Endometrial microvascular endothelial cells (primary cell): ENCODE data around the gene SEC61B. TPM values are rescaled to one million over a fixed set of nuclear protein-coding genes. Genes with fewer than 3 reads are reported as not detected.

Experiments used
- in situ Hi-C: cut with HindIII; loops from 2 replicates; pipeline ENCODE4 v1.10.0; 2017; ENCODE audit warnings: low sequenced_read_pairs, low pct_unique_long_range_greater_than_20kb; ENCODE audit errors: inconsistent ontology term
- total RNA-seq: library from RNA; depleted of rRNA; stranded (reverse); fragments of >200 nt; gene quantifications from one replicate; pipeline ENCODE4 v1.2.3, GENCODE V29; 2015; ENCODE audit errors: inconsistent ontology term

SEC61B gene
- total RNA-seq, 1 donor from 2014 or later, result 155 TPM

DNA sequence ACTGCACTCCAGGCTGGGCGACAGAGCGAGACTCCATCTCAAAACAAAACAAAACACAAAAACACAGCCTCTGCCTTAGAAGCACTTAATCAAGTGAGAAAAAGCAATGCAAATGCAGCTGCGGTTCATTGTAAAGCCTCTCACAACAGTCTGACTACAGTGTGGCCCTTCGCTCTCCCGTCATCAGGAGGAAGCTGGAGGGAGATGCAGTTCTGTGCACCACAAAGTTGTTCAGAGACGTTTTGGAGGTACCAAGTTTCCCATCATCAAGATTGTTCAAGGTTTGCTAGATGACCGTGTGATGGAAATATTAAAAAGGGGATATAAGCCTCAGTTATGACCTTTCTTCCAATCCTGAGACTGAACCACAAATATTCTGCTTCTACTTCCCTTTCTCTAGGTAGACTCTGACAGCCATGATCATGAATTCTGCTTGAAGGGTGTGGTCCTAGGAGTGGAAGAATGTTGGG is 40.9 kb downstream of the SEC61B start:
- in situ Hi-C loops, result no loop called here

DNA sequence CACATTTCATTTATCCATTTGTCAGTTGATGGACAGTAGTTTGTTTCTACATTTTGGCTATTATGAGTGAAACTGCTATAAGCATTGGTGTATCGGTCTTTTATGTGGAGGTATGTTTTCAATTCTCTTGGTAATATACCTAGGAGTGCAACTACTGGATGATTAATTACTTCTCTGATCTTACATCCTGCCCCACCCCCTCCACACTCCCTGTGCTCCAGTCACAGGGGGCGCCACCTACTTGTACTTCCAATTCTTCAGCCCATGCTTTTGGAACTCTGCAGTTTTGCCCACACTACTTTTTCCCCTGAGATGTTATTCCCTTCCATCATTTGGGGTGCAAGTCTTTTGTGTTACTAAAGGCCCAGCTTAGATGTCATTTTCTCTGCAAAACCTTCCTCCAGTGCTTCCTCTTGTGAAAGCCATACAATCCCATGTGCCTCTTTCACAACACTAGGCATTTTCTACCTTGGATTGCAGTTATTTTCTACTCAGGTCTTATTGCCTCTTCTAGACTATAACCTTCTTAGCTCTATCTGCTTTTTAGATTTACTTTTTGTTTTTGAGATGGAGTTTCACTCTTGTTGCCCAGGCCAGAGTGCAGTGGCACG is 42.1 kb downstream of the SEC61B start:
- in situ Hi-C loops, result no loop called here

DNA sequence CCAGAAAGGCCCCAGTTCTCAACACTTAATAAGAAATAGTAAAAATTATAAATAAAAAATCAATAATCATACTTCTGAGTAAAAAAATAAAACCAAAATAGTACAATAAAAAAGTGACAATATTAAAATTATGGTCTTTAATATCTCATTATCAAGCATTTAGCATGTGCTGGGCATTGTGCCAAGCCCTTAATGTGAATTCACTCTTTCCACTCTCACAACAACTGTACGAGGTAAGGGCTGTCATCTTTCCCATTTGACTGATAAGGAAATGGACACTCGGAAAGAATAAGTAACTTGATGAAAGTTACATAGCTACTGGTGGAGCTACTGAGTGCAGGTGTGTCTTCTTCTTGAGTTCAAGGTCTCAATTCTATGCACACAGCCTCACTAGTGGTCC is 43.6 kb downstream of the SEC61B start:
- in situ Hi-C loops, result no loop called here

DNA sequence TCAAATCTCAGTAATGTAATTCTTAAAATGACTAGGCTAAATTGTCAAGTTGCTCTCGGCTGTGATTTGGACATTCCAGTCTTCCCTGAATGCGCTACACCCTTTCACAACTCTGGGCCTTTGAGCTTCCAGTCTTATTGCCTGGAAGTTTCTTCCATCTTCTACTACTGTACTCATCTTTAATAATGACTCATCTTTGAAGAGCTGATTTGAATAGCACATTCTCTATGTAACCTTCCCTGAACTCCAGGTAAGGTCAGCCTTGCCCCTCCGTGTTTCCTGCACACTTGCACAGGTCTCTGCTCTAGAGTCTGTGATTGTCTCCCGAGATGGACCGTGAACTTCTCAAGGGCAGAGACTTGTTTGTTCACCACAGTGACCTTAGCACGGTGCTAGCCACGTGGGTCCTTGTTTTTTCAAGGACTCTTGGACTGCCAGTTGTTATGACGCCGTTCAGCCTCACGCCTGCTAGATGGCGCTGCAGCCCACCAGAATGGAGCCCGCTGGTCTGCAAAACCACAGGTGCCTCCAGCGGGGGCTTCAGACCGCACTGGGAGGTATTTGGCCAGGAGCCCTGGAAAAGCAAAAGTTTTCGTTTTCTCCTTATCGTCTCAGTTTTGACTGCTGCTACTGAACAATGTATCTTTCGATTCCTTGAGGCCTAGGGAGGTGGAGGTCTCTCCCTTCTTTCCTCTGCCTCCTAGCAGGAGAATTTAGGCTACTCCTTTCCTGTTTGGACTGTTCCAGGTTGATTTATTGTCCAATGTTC is 44.4 kb downstream of the SEC61B start:
- in situ Hi-C loops, result no loop called here

DNA sequence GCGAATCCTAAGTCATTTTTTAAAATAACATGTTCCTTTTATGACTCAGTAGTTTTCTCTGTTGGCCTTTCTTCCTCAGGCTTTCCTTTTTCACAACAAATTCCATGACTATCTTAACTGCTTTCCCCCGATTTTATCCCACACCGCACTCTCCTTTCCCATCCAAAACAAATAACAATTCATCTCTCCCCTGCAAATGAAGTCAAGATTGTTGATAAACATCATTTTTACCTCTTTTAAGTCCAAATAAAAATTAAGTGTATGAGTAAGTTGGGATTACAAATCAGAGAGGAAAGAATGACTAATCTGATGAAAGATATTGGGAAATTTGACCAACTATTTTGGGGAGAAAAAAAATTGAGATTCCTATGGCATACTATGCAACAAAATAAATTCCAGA is 47.3 kb downstream of the SEC61B start:
- in situ Hi-C loops, result no loop called here

DNA sequence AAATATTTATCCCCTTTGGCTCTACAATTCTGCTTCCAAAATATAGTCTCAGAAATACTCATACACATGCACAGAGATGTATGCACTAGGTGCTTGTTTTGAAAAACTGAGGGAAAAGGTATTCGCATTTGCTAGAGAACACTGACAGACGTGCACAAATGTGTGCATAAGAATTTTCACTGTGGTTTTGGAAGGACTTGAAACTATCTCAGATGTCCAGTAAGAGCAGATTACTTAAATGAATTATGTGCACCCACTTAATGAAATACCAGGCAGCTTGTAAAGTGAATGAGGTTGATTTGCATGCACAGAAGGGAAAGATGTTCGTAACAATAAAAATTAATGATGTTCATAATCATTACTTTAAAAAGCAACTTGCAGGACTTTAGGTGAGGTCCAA is 48.4 kb downstream of the SEC61B start:
- in situ Hi-C loops, result no loop called here

DNA sequence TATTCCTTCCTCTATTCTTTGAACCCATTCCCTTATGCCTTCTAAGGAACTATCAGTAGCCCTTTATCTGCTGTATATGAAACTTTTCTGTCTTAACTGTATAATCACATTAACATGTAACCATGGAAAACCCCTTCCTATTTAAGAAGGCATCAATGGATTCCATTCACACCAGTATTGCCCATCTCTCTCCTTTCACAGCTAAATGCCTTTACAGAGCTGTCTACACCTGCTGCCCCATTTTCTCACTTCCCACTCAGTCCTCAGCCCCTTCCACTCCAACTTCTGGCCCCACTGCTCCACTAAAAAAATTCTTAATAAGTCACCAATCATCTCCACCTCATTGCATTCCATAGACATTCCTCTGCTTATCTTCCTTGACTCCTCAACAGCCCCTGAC is 50.8 kb downstream of the SEC61B start:
- in situ Hi-C loops, result no loop called here

DNA sequence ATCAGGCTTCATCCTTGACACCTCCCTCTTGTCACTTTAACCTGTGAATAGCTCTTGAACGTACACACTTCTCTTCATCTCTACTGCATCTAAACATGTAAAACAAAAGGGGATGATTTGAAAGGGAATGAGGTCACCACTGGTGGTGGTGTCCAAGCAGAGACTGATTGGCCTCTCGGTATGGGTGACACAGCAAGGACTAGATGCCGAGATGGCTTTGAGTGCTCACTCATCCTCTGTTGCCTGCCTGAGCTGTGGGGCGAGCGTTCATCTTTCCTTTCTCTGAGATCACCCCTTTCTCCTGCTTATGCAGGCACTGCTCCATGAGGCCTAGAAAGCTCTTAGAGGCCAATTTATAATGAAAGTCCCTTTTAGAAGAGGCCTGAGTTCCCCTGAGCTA is 51.9 kb downstream of the SEC61B start:
- in situ Hi-C loops, result no loop called here

DNA sequence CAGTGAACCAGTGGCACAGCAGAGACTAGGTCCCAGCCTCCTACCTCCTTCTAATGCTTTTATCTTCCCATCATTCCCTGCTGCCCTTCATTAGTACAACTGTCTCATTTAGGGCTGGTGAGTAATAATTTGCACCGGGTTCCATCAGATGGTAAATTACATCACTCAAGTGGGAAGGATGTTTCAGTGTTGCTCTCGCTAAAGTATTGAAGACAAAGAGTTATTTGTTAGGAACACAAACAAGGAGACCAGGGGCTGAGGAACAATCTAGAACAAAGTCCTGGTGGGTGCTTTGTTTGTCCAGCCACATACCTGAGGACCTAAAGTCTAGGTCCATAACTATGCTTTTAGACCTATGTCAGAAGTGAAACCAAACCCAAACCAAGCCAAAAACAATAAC is 52.4 kb downstream of the SEC61B start:
- in situ Hi-C loops, result no loop called here

Other genes with a start within 250 kb of the SEC61B start
- 10.9 TPM for gene TGFBR1, start 117.2 kb upstream of the SEC61B start, total RNA-seq
- gene ALG2, start 340 bp upstream of the SEC61B start, total RNA-seq, result 50.9 TPM